ENCODE results near the gene TMPRSS11E. TPM values are rescaled to one million over a fixed set of nuclear protein-coding genes. Genes with fewer than 3 reads are reported as not detected.
"Not testable (repeated sequence)": the region's sequence is repeated elsewhere in the genome, so short reads cannot be mapped to it uniquely, and the experiment has no call there.

The TMPRSS11E gene
- total and polyA plus RNA-seq, 2 donors (not counting 1 experiment from before 2014, with no cell fraction given): not detected

GRCh38 chr4:68536375-68536774, 89.1 kb downstream of the TMPRSS11E start:
- Histone ChIP-seq H3K36me3 (ENCODE audit: control insufficient read depth, insufficient read depth, low read length) (no peaks in the 10 kb centered on the region), H3K27ac (ENCODE audit: insufficient read depth, low read length) (no peak overlapping the region), H2AFZ (ENCODE audit: low read length) (no peak overlapping the region), H3K4me3 (replicated peaks in 1 of 4; ENCODE audit: control extremely low read depth in 1 of 4, insufficient read depth in 1 of 4, low read depth in 3 of 4, low read length in 4 of 4) (no peak overlapping the region), H3K4me2 (ENCODE audit: extremely low read depth, insufficient read depth, low read length) (no peak overlapping the region), H3K27me3 (ENCODE audit: control insufficient read depth, insufficient read depth, low read length) (no peaks in the 10 kb centered on the region), H3K9ac (ENCODE audit: insufficient read depth, low read length) (no peak overlapping the region), H3K4me1 (ENCODE audit: control insufficient read depth, extremely low read depth, insufficient read depth, low read length) (no peaks in the 10 kb centered on the region), H4K20me1 (ENCODE audit: control insufficient read depth, extremely low read depth, insufficient read depth, low read length) (no peaks in the 10 kb centered on the region), H3K9me3 (ENCODE audit: control insufficient read depth, insufficient read depth, low read depth, low read length) (no peaks in the 10 kb centered on the region), H3K79me2 (ENCODE audit: control insufficient read depth, insufficient read depth, low read length) (no peaks in the 10 kb centered on the region)
- no peak for TF ChIP-seq EZH2 (IDR thresholded peaks at IDR 0.05; ENCODE audit: low read length, missing control alignments)
- no peak for TF ChIP-seq CTCF (conservative IDR thresholded peaks at IDR 0.05 in 1 of 2, IDR thresholded peaks at IDR 0.05 in 1 of 2; ENCODE audit: low read depth in 1 of 2, low read length in 2 of 2)
- no peak for DNase-seq (ENCODE audit: low read depth in 2 of 2)

- H3K4me1 ChIP-seq (ENCODE audit: control insufficient read depth, extremely low read depth, insufficient read depth, low read length); H3K36me3 ChIP-seq (ENCODE audit: control insufficient read depth, insufficient read depth, low read length); H4K20me1 ChIP-seq (ENCODE audit: control insufficient read depth, extremely low read depth, insufficient read depth, low read length); H3K9ac ChIP-seq (ENCODE audit: insufficient read depth, low read length); H3K4me3 ChIP-seq (replicated peaks in 1 of 4; ENCODE audit: control extremely low read depth in 1 of 4, insufficient read depth in 1 of 4, low read depth in 3 of 4, low read length in 4 of 4); H3K27ac ChIP-seq (ENCODE audit: insufficient read depth, low read length); DNase-seq (ENCODE audit: low read depth in 2 of 2); H3K27me3 ChIP-seq (ENCODE audit: control insufficient read depth, insufficient read depth, low read length); H3K79me2 ChIP-seq (ENCODE audit: control insufficient read depth, insufficient read depth, low read length); H3K9me3 ChIP-seq (ENCODE audit: control insufficient read depth, insufficient read depth, low read depth, low read length); H3K4me2 ChIP-seq (ENCODE audit: extremely low read depth, insufficient read depth, low read length); H2AFZ ChIP-seq (ENCODE audit: low read length): not testable (repeated sequence)
Observed at GRCh38 chr4:68542742-68543141, 95.5 kb downstream of the TMPRSS11E start.

Other genes starting within 250 kb of the TMPRSS11E start
- not detected in 2 replicates for gene TMPRSS11B, start 201.8 kb upstream of the TMPRSS11E start, total RNA-seq
- not detected in 2 replicates for gene TMPRSS11B, start 201.8 kb upstream of the TMPRSS11E start, polyA plus RNA-seq
- 38.5 and 47.6 TPM in 2 replicates for gene YTHDC1, start 97.4 kb upstream of the TMPRSS11E start, total RNA-seq
- gene YTHDC1, start 97.4 kb upstream of the TMPRSS11E start, polyA plus RNA-seq: 34.6 and 35.3 TPM in 2 replicates
- gene UGT2B17, start 128.9 kb downstream of the TMPRSS11E start, total RNA-seq: not detected in 2 replicates
- not detected in 2 replicates for gene UGT2B17, start 128.9 kb downstream of the TMPRSS11E start, polyA plus RNA-seq
- gene UGT2B15, start 223.2 kb downstream of the TMPRSS11E start, total RNA-seq: not detected in 2 replicates
- not detected in 2 replicates for gene UGT2B15, start 223.2 kb downstream of the TMPRSS11E start, polyA plus RNA-seq